GM20000 (cell line): ENCODE data around the gene RAB6B.

ENCODE experiments used
- DNase-seq: peaks from one replicate; pipeline ENCODE4 v3.0.0; 2012; ENCODE audit warnings: low spot score
- TF ChIP-seq, protein P1 (sequence below): IDR thresholded peaks from 2 replicates; pipeline ENCODE4 v1.5.1; 2012; ENCODE audit warnings: mild to moderate bottlenecking, control low read depth; ENCODE audit errors: extremely low read depth, missing control alignments

The RAB6B gene

DNA sequence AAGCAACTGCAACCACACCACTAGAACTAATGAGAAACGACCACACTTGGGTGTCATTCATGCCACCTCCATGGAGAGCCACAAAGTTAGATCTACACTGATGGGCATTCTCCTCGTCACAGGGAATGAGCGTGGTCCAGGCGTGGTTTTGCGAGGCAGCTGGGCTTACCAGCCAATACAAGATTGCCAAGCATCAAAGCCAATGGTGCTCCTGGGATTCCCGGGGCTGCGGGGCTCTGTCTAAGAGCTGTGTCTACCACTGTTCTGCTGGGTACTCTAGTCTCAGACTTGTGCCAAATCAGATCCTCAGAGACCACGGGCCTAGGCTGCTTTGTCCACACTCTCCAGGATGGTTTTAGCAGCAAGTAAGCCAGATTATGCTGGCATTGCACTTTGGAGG lies 43.8 kb downstream of the RAB6B start:
- no peak for DNase-seq

DNA sequence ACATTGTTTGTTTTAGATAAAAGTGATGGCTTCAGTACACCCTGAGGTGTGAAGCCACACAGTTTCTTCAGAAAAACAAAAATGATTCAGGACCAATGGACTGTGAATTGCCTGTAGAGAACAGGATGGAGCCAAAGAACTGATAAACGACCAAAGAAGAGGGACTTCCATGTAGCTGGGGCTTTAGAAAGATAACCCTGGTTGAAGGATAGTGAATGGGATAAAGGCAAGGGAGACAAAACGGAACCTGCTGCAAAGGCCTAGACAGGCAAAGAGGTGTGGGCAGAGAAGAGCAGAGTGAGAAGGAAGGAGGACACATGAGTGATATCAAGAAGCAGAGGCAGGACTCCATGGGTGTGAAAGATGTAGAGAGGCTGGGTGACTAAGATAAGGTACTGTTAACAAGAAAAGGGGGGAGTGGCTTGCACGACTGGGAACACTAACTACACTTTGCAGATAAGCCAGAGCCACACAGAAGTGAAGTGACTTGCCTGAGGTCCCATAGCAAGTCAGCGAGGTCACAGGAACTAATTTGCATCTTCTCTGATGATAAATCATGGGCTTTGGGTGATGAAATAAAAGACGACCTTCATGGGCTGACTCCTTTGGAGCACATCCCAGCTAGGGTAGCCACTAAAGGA lies 44.3 kb downstream of the RAB6B start:
- TF ChIP-seq, protein P1, sequence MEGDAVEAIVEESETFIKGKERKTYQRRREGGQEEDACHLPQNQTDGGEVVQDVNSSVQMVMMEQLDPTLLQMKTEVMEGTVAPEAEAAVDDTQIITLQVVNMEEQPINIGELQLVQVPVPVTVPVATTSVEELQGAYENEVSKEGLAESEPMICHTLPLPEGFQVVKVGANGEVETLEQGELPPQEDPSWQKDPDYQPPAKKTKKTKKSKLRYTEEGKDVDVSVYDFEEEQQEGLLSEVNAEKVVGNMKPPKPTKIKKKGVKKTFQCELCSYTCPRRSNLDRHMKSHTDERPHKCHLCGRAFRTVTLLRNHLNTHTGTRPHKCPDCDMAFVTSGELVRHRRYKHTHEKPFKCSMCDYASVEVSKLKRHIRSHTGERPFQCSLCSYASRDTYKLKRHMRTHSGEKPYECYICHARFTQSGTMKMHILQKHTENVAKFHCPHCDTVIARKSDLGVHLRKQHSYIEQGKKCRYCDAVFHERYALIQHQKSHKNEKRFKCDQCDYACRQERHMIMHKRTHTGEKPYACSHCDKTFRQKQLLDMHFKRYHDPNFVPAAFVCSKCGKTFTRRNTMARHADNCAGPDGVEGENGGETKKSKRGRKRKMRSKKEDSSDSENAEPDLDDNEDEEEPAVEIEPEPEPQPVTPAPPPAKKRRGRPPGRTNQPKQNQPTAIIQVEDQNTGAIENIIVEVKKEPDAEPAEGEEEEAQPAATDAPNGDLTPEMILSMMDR: no peak
- DNase-seq: peak; percentile 23

More for the DNA sequence above, 43.8 kb downstream of the RAB6B start:
- TF ChIP-seq, protein P1: no peak

DNA sequence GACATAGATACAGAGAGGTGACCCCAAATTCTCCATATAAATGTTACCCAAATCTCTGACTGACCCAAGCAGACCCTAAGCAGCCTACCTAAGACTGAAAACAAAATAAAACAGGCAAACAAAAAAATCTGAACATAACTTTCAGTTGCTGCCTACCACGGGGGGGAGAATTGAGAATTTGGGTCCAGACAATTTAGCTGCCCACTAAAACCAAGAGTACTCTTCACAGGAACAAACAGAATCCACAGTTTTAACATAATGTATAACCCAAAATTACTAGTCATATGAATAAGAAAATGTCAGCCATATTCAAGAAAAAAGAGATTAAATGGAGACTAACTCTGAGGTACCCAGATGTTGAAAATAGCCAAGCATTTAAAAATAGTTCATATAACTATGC lies 45.6 kb downstream of the RAB6B start:
- TF ChIP-seq, protein P1: no peak
- DNase-seq: no peak

DNA sequence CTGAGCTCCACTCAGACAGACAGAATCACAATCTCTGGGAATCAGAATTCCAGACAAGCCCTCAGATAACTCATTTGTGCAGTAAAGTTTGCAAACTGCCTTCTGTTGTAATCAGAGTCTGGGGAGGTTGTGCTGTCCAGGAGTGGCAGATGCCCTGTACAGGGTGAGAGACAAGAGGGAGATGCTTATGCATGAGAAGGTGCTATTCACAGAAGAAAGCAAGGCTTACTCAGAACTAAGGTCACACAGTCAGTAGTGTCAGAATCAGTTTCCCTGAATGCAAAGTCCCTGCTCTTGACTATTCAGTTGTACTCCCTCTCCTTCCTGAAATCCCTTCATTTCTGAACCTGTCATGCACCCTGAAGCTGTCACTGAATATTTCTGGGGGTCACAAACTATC lies 46.3 kb downstream of the RAB6B start:
- TF ChIP-seq, protein P1: no peak

DNA sequence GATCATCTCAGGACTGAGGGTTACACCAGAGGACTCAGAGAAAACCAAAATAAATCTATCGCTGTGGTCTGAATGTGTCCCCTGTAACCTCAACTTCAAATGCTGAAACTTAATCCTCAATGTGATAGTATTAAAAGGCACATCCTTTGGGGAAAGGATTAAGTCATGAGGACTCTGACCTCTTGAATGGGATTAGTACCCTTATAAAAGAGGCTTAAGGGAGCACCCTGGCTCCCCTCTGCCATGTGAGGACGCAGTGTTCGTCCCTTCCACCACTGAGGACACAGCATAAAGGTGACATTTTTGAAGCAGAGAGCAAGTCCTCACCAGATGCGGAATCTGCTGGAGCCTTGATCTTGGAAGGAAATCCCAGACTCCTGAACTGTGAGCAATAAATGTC lies 50.6 kb downstream of the RAB6B start:
- TF ChIP-seq, protein P1: no peak
- no peak for DNase-seq

More for the DNA sequence above, 46.3 kb downstream of the RAB6B start:
- no peak for DNase-seq

DNA sequence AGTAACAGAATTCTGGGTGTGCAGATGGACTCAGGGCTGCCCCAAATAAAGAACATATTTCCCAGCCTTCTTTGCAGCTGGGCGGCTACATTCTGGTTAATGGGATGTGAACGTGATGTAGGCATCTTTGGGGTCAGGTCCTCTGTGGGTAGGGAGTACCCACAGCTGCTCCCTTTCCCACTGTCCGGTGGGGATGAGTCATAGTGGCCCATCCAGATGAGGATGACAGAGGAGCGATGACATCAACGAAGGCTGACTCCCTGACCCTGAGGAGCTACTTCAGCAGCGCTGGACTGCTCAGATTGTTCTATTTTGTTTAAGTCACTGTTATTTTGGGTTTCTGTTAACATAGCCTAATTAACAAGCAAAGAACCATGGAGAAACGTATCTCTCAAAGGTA lies 52.0 kb downstream of the RAB6B start:
- TF ChIP-seq, protein P1: no peak
- no peak for DNase-seq

DNA sequence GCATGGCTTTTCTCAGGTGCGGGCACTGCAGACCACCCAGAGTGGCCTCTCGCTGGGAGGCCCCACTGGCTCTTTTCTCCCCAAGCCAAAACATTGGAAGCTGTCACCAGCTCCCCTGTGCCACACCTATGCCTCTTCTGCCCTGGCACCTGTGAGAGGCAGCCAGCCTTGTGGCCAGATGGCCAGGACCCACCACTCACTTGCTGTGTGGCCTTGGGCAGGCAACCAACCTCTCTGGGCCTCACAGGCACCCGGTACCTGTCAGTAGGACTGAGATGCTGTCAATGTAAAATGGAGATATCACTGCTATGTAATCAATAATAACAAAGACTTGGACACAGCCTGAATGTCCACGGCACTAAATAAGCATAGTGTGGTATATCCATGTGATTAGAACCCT lies 53.5 kb downstream of the RAB6B start:
- TF ChIP-seq, protein P1: no peak
- DNase-seq: no peak
